Hepatocyte (in vitro differentiated cells): ENCODE results near the gene STIM2. TPM values are rescaled to one million over a fixed set of nuclear protein-coding genes. Genes with fewer than 3 reads are reported as not detected.

ENCODE experiments used
- DNase-seq: peaks from one replicate; pipeline ENCODE4 v3.0.0-alpha.2; 2016; ENCODE audit warnings: low spot score
- H2AFZ ChIP-seq: fragments of 200-600 bp; sonication (generic); 2 replicates; pipeline ENCODE4 v1.6.0; 2016; ENCODE audit warnings: antibody characterized with exemption, mild to moderate bottlenecking
- H3K27ac ChIP-seq: fragments of 200-600 bp; sonication (generic); 2 replicates; pipeline ENCODE4 v1.5.1; 2016; ENCODE audit warnings: mild to moderate bottlenecking
- H3K27me3 ChIP-seq: fragments of 200-600 bp; sonication (generic); 2 replicates; pipeline ENCODE4 v1.6.1; 2016
- H3K36me3 ChIP-seq: fragments of 200-600 bp; sonication (generic); replicated peaks from 2 replicates; pipeline ENCODE4 v1.5.1; 2016; ENCODE audit warnings: low read depth; ENCODE audit not compliant: insufficient read depth
- H3K4me1 ChIP-seq: fragments of 200-600 bp; sonication (generic); 2 replicates; pipeline ENCODE4 v1.5.1; 2016; ENCODE audit warnings: mild to moderate bottlenecking, moderate library complexity; ENCODE audit not compliant: insufficient read depth
- H3K4me2 ChIP-seq: fragments of 200-600 bp; sonication (generic); 2 replicates; pipeline ENCODE4 v1.6.0; 2016
- H3K4me3 ChIP-seq: fragments of 200-600 bp; sonication (generic); 2 replicates; pipeline ENCODE4 v1.5.1; 2016; ENCODE audit warnings: mild to moderate bottlenecking
- H3K79me2 ChIP-seq: fragments of 200-600 bp; sonication (generic); 2 replicates; pipeline ENCODE4 v1.6.0; 2017; ENCODE audit warnings: mild to moderate bottlenecking
- H3K9me2 ChIP-seq: fragments of 200-600 bp; sonication (generic); replicated peaks from 2 replicates; pipeline ENCODE4 v1.6.0; 2017; ENCODE audit warnings: mild to moderate bottlenecking; ENCODE audit not compliant: insufficient read depth
- H3K9me3 ChIP-seq: fragments of 200-600 bp; sonication (generic); 2 replicates; pipeline ENCODE4 v1.5.1; 2016; ENCODE audit warnings: low read depth, mild to moderate bottlenecking
- H4K20me1 ChIP-seq: fragments of 200-600 bp; sonication (generic); 2 replicates; pipeline ENCODE4 v1.6.0; 2016; ENCODE audit warnings: mild to moderate bottlenecking; ENCODE audit not compliant: insufficient read depth, poor library complexity, severe bottlenecking
- EZH2 ChIP-seq: fragments of 200-600 bp; sonication (generic); IDR thresholded peaks from 2 replicates; pipeline ENCODE4 v1.6.1; 2016; ENCODE audit warnings: antibody characterized with exemption, mild to moderate bottlenecking, borderline replicate concordance
- EZH2phosphoT487 ChIP-seq: fragments of 200-600 bp; sonication (generic); IDR thresholded peaks from one replicate; pipeline ENCODE4 v1.6.1; 2018; ENCODE audit warnings: antibody characterized with exemption, mild to moderate bottlenecking, low read depth, moderate library complexity; ENCODE audit not compliant: unreplicated experiment, severe bottlenecking
- WGBS: methylation state at CpG from one replicate; pipeline ENCODE4 v1.1.6; 2016; ENCODE audit warnings: low lambda C conversion rate; ENCODE audit errors: missing lambda C conversion rate; 5-methylcytosine and 5-hydroxymethylcytosine counted together
- polyA plus RNA-seq: library from polyadenylated mRNA; unstranded; fragments of >200 nt; fragmentation: Nextera tagmentation; extraction: Ambion mirVana; gene quantifications from 2 replicates; pipeline ENCODE4 v1.2.1, GENCODE V29; 2016
- total RNA-seq: library from RNA; depleted of rRNA; stranded (reverse); fragments of >200 nt; gene quantifications from 2 replicates; pipeline ENCODE4 v1.2.3, GENCODE V29; 2014
- TF ChIP-seq, protein P1 (sequence below): fragments of 200-600 bp; sonication (generic); IDR thresholded peaks from 2 replicates; pipeline ENCODE4 v1.5.1; 2016; ENCODE audit warnings: antibody characterized with exemption, mild to moderate bottlenecking; ENCODE audit not compliant: poor library complexity

STIM2 gene
- total and polyA plus RNA-seq, 2 experiments from 2014 or later = 13.2 to 17.0 TPM

DNA sequence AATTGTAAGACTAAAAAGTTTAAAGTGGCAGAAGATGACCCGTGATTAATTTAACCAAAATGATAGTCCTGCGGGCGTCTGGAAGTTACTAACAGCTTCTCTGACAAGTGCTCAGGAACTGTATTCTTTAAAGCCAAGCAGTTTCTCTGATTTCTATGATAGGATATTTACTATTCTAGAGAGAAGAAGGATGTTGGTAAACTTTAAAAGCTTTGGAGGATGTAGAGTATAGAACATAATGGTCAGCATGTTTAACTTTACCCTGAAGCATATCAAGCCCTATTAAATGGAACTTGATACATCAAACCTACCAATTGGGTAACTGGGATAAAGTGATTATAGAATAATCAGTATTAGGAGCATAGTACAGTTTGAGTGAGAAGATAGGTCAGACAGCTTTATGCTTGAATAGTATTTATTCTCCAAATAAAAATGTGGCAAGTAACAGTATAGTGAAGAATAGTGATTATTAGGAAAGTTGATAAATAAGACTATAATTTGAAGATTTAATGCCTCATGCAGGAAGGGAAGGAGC lies 1.8 kb downstream of the STIM2 start:
- Histone ChIP-seq H3K36me3 (no peaks in the 10 kb centered on the region), H4K20me1 (peaks cover 4% of the 10 kb centered on the region), H3K27ac (peak overlapping the region; percentile 85), H3K27me3 (no peaks in the 10 kb centered on the region), H3K9me2 (no peaks in the 10 kb centered on the region), H3K9me3 (no peaks in the 10 kb centered on the region), H2AFZ (peak overlapping the region; percentile 73), H3K79me2 (peaks cover 55% of the 10 kb centered on the region), H3K4me2 (peak overlapping the region; percentile 90), H3K4me3 (peak overlapping the region; percentile 82), H3K4me1 (peaks cover 27% of the 10 kb centered on the region)
- TF ChIP-seq EZH2phosphoT487 (no peak), EZH2 (no peak)
- TF ChIP-seq, protein P1, sequence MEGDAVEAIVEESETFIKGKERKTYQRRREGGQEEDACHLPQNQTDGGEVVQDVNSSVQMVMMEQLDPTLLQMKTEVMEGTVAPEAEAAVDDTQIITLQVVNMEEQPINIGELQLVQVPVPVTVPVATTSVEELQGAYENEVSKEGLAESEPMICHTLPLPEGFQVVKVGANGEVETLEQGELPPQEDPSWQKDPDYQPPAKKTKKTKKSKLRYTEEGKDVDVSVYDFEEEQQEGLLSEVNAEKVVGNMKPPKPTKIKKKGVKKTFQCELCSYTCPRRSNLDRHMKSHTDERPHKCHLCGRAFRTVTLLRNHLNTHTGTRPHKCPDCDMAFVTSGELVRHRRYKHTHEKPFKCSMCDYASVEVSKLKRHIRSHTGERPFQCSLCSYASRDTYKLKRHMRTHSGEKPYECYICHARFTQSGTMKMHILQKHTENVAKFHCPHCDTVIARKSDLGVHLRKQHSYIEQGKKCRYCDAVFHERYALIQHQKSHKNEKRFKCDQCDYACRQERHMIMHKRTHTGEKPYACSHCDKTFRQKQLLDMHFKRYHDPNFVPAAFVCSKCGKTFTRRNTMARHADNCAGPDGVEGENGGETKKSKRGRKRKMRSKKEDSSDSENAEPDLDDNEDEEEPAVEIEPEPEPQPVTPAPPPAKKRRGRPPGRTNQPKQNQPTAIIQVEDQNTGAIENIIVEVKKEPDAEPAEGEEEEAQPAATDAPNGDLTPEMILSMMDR = no peak
- 13% methylated on average over 3 of the region's 3 CpGs for WGBS
- no peak for DNase-seq

DNA sequence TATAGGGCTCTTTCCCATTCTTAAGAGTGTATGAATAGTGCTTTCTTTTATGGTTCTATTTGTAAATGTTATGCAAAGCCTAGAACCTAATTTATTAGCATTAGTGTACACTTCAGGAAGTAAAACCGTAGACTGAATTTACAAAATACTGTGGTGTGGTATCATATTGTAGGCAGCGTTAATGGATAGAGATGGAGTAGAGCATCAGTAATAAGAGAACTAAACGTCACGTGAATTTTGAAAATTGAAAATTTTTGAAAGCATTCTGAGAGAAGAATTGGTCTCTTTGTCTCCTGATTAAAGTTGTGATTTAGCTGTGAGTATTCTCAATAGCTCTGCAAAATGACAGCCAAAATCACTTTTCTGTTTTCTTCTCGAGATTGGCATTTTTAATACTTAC lies 2.9 kb downstream of the STIM2 start:
- Histone ChIP-seq H3K79me2 (peaks cover 66% of the 10 kb centered on the region), H3K9me2 (no peaks in the 10 kb centered on the region), H2AFZ (no peak overlapping the region), H3K36me3 (no peaks in the 10 kb centered on the region), H3K4me2 (peak overlapping the region; percentile 90), H3K27me3 (no peaks in the 10 kb centered on the region), H3K27ac (no peak overlapping the region), H3K4me3 (no peak overlapping the region), H4K20me1 (peaks cover 4% of the 10 kb centered on the region), H3K4me1 (peaks cover 26% of the 10 kb centered on the region), H3K9me3 (no peaks in the 10 kb centered on the region)
- DNase-seq = no peak
- TF ChIP-seq, protein P1 = no peak
- no peak for TF ChIP-seq EZH2
- no peak for TF ChIP-seq EZH2phosphoT487
- WGBS = 68% methylated on average over 5 of the region's 5 CpGs

DNA sequence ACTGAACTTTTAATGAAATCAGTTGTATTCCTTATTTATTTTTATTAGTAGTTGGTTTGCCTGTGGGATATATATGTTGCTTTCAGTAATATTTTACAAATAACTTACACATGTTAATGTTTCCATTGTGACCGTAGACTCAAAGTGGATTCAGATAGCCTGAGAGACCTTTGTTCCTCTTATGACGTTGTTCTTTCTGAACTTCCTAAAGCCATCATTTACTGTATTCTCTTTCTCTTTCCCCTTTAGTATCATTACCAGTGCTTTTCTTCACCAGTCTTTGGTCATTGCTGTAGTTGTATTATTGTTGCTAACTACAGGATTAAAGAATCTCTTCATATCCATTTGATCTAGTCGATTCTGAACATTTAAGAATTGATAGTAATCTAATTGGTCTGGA lies 4.3 kb downstream of the STIM2 start:
- H3K79me2 ChIP-seq = peaks cover 80% of the 10 kb centered on the region
- H3K4me2 ChIP-seq = no peak overlapping the region
- no peak overlapping the region for H3K27ac ChIP-seq
- no peak overlapping the region for H3K4me3 ChIP-seq
- no peaks in the 10 kb centered on the region for H3K36me3 ChIP-seq
- WGBS = 80% methylated on average over 3 of the region's 3 CpGs
- H3K9me2 ChIP-seq = no peaks in the 10 kb centered on the region
- H3K27me3 ChIP-seq = no peaks in the 10 kb centered on the region
- TF ChIP-seq EZH2phosphoT487 (no peak), EZH2 (no peak)
- TF ChIP-seq, protein P1 = no peak
- DNase-seq = no peak
- no peak overlapping the region for H2AFZ ChIP-seq
- peaks cover 14% of the 10 kb centered on the region for H3K4me1 ChIP-seq
- peaks cover 4% of the 10 kb centered on the region for H4K20me1 ChIP-seq
- H3K9me3 ChIP-seq = no peaks in the 10 kb centered on the region

DNA sequence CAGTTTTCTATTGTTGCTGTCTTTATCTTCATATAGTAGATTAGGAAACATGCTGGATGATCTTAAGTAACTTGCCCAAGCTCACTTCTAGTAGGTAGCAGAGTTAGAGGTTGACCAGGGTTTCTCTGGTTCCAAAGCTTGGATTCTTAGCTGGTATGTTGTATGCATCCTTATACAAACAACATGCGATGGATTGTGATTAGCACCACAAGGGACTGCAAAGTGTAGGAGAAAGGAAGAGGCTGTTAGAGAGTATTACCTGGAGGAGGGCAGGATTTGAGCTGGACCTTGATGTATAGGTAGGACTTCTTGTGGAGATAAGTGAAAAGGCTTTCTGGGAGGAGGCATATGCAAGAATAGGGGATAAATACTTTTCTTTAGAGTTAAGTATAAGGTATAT lies 5.6 kb downstream of the STIM2 start:
- peaks cover 89% of the 10 kb centered on the region for H3K79me2 ChIP-seq
- H2AFZ ChIP-seq = no peak overlapping the region
- H3K27ac ChIP-seq = no peak overlapping the region
- no peaks in the 10 kb centered on the region for H3K9me3 ChIP-seq
- peaks cover 4% of the 10 kb centered on the region for H4K20me1 ChIP-seq
- no peak overlapping the region for H3K4me3 ChIP-seq
- TF ChIP-seq EZH2phosphoT487 (no peak), EZH2 (no peak)
- TF ChIP-seq, protein P1 = no peak
- DNase-seq = no peak
- no peaks in the 10 kb centered on the region for H3K9me2 ChIP-seq
- no peaks in the 10 kb centered on the region for H3K27me3 ChIP-seq
- H3K36me3 ChIP-seq = no peaks in the 10 kb centered on the region
- peaks cover 13% of the 10 kb centered on the region for H3K4me1 ChIP-seq
- WGBS = 58% methylated on average over 1 of the region's 1 CpG
- H3K4me2 ChIP-seq = no peak overlapping the region
